GM23338 (cell line): ENCODE data around the gene LYZL4. TPM values are rescaled to one million over a fixed set of nuclear protein-coding genes. Genes with fewer than 3 reads are reported as not detected.

Source experiments
- ATAC-seq: fragments of 200-7000 bp; cut with Tn5 transposase; 3 replicates; pipeline ENCODE4 v1.9.1; 2020
- DNase-seq: peaks from one replicate; pipeline ENCODE4 v3.0.0-alpha.2; 2015; ENCODE audit warnings: low spot score
- H2AFZ ChIP-seq: fragments of 200-600 bp; sonication (generic); 2 replicates; pipeline ENCODE4 v1.8.0; 2016; ENCODE audit warnings: antibody characterized with exemption, mild to moderate bottlenecking, moderate library complexity
- H3F3A ChIP-seq: fragments of 200-600 bp; sonication (generic); replicated peaks from 2 replicates; pipeline ENCODE4 v1.8.0; 2017; ENCODE audit warnings: antibody characterized with exemption, mixed run types, low read depth
- H3K27ac ChIP-seq: fragments of 200-600 bp; sonication (generic); 2 replicates; pipeline ENCODE4 v1.6.1; 2016; ENCODE audit warnings: low read depth
- H3K27me3 ChIP-seq: fragments of 200-600 bp; sonication (generic); 2 replicates; pipeline ENCODE4 v1.8.0; 2016; ENCODE audit warnings: mild to moderate bottlenecking, mixed run types, moderate library complexity; ENCODE audit not compliant: insufficient read depth
- H3K36me3 ChIP-seq: fragments of 200-600 bp; sonication (generic); 2 replicates; pipeline ENCODE4 v1.8.0; 2016; ENCODE audit warnings: mild to moderate bottlenecking; ENCODE audit not compliant: insufficient read depth
- H3K4me1 ChIP-seq: fragments of 200-600 bp; sonication (generic); 2 replicates; pipeline ENCODE4 v1.8.0; 2016; ENCODE audit warnings: mild to moderate bottlenecking, moderate library complexity; ENCODE audit not compliant: insufficient read depth
- H3K4me2 ChIP-seq: fragments of 200-600 bp; sonication (generic); 2 replicates; pipeline ENCODE4 v1.7.1; 2017; ENCODE audit warnings: mixed run types
- H3K4me3 ChIP-seq: fragments of 200-600 bp; sonication (generic); 2 replicates; pipeline ENCODE4 v1.6.1; 2016; ENCODE audit warnings: mixed run types
- H3K79me2 ChIP-seq: fragments of 200-600 bp; sonication (generic); replicated peaks from 2 replicates; pipeline ENCODE4 v1.8.0; 2017; ENCODE audit warnings: mild to moderate bottlenecking; ENCODE audit not compliant: insufficient read depth
- H3K9me2 ChIP-seq: fragments of 200-600 bp; sonication (generic); 2 replicates; pipeline ENCODE4 v1.8.0; 2017; ENCODE audit not compliant: insufficient read depth
- H4K20me1 ChIP-seq: fragments of 200-600 bp; sonication (generic); replicated peaks from 2 replicates; pipeline ENCODE4 v1.8.0; 2017; ENCODE audit warnings: mild to moderate bottlenecking; ENCODE audit not compliant: insufficient read depth
- H3K27ac Mint-ChIP-seq: 2 replicates; pipeline ENCODE4 v1.8.0; 2020; ENCODE audit warnings: inconsistent platforms, mild to moderate bottlenecking, moderate library complexity, mixed read lengths
- H3K27me3 Mint-ChIP-seq: 3 replicates; pipeline ENCODE4 v1.8.0; 2022; ENCODE audit warnings: low read depth, mild to moderate bottlenecking, moderate library complexity, mixed read lengths, inconsistent platforms; ENCODE audit not compliant: insufficient read depth, poor library complexity
- H3K36me3 Mint-ChIP-seq: 3 replicates; pipeline ENCODE4 v1.8.0; 2021; ENCODE audit warnings: low read depth, mild to moderate bottlenecking, inconsistent platforms, moderate library complexity, mixed read lengths
- H3K4me1 Mint-ChIP-seq: 3 replicates; pipeline ENCODE4 v1.8.0; 2020; ENCODE audit warnings: mild to moderate bottlenecking, inconsistent platforms, mixed read lengths
- H3K4me3 Mint-ChIP-seq: 3 replicates; pipeline ENCODE4 v1.8.0; 2021; ENCODE audit warnings: moderate library complexity, mild to moderate bottlenecking, inconsistent platforms, mixed read lengths
- H3K9me3 Mint-ChIP-seq: 3 replicates; pipeline ENCODE4 v1.8.0; 2020; ENCODE audit warnings: moderate library complexity, mild to moderate bottlenecking, inconsistent platforms, mixed read lengths
- ZNF331 ChIP-seq: fragments of 250-450 bp; sonication (Bioruptor Pico); IDR thresholded peaks from 2 replicates; pipeline ENCODE4 v1.5.0; 2020; ENCODE audit warnings: low read depth, mild to moderate bottlenecking, moderate library complexity
- ZNF462 ChIP-seq: fragments of 250-450 bp; sonication (Bioruptor Pico); IDR thresholded peaks from 2 replicates; pipeline ENCODE4 v1.5.0; 2020; ENCODE audit warnings: mild to moderate bottlenecking, moderate library complexity
- polyA plus RNA-seq: library from polyadenylated mRNA; unstranded; fragments of >200 nt; fragmentation: Nextera tagmentation; extraction: Ambion mirVana; gene quantifications from 2 replicates; pipeline ENCODE4 v1.2.1, GENCODE V29; 2016
- total RNA-seq: library from RNA; depleted of rRNA; stranded (reverse); fragments of >200 nt; shearing (Covaris generic); gene quantifications from 2 replicates; pipeline ENCODE4 v1.2.3, GENCODE V29; 2014
- TF ChIP-seq, protein P1 (sequence below): IDR thresholded peaks from one replicate; pipeline ENCODE4 v1.6.1; 2018; ENCODE audit warnings: antibody characterized with exemption; ENCODE audit not compliant: unreplicated experiment

LYZL4 gene
- total and polyA plus RNA-seq, 2 experiments from 2014 or later: not detected

- TF ChIP-seq, protein P1, sequence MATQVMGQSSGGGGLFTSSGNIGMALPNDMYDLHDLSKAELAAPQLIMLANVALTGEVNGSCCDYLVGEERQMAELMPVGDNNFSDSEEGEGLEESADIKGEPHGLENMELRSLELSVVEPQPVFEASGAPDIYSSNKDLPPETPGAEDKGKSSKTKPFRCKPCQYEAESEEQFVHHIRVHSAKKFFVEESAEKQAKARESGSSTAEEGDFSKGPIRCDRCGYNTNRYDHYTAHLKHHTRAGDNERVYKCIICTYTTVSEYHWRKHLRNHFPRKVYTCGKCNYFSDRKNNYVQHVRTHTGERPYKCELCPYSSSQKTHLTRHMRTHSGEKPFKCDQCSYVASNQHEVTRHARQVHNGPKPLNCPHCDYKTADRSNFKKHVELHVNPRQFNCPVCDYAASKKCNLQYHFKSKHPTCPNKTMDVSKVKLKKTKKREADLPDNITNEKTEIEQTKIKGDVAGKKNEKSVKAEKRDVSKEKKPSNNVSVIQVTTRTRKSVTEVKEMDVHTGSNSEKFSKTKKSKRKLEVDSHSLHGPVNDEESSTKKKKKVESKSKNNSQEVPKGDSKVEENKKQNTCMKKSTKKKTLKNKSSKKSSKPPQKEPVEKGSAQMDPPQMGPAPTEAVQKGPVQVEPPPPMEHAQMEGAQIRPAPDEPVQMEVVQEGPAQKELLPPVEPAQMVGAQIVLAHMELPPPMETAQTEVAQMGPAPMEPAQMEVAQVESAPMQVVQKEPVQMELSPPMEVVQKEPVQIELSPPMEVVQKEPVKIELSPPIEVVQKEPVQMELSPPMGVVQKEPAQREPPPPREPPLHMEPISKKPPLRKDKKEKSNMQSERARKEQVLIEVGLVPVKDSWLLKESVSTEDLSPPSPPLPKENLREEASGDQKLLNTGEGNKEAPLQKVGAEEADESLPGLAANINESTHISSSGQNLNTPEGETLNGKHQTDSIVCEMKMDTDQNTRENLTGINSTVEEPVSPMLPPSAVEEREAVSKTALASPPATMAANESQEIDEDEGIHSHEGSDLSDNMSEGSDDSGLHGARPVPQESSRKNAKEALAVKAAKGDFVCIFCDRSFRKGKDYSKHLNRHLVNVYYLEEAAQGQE: no peak
Observed at GRCh38 chr3:42434777-42435380, 24.5 kb upstream of the LYZL4 start (continued).

- no peaks in the 10 kb centered on the region for H3F3A ChIP-seq
- H3K27ac Mint-ChIP-seq: no peak overlapping the region
- H3K36me3 ChIP-seq: no peaks in the 10 kb centered on the region
- H3K4me1 ChIP-seq: no peaks in the 10 kb centered on the region
- H3K27ac ChIP-seq: no peak overlapping the region
- no peak overlapping the region for H3K4me3 ChIP-seq
- H3K4me1 Mint-ChIP-seq: peaks cover 11% of the 10 kb centered on the region; the same call in 2 of the 3 replicates
- H3K79me2 ChIP-seq: no peaks in the 10 kb centered on the region
- DNase-seq (no peak), ATAC-seq (no peak)
- no peak overlapping the region for H3K4me2 ChIP-seq
- H3K27me3 Mint-ChIP-seq: peaks cover 1% of the 10 kb centered on the region
- no peaks in the 10 kb centered on the region for H4K20me1 ChIP-seq
- peaks cover 14% of the 10 kb centered on the region for H3K9me3 Mint-ChIP-seq
- H2AFZ ChIP-seq: no peak overlapping the region
- peaks cover 3% of the 10 kb centered on the region; the same call in 1 of the 2 replicates for H3K9me2 ChIP-seq
- H3K4me3 Mint-ChIP-seq: no peak overlapping the region
- no peaks in the 10 kb centered on the region for H3K27me3 ChIP-seq
- H3K36me3 Mint-ChIP-seq: peaks cover 3% of the 10 kb centered on the region; the same call in 1 of the 3 replicates
- TF ChIP-seq ZNF462 (CRISPR knock-in tag) (no peak), ZNF331 (CRISPR knock-in tag) (peak; percentile 92)
Observed at GRCh38 chr3:42432485-42432884, 22.1 kb upstream of the LYZL4 start.
